HG03064 (cell line): ENCODE data around the gene MSRB3.

Experiments used
- ATAC-seq: cut with Tn5 transposase; IDR thresholded peaks from one replicate; pipeline ENCODE4 v1.9.1; 2021; ENCODE audit warnings: low read depth; ENCODE audit not compliant: unreplicated experiment

The MSRB3 gene

DNA sequence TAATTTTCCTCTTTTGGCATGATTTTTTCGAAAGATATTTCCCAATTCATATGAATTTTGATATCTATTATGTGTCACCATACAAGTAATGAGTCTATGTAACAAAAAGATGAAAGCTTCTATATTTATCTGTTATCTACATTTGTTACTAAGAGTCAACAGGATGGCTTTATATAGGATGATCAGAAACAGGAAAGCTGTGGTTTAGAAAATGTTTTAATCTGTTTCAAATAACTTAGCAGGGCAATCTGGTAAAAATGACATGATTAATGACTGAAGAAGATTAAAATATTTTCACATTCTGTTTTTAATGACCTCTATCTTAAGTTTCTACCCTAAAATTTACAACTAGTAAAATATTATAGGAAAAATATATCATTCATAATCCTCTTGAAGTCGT is 105.8 kb downstream of the MSRB3 start:
- ATAC-seq, result no peak

DNA sequence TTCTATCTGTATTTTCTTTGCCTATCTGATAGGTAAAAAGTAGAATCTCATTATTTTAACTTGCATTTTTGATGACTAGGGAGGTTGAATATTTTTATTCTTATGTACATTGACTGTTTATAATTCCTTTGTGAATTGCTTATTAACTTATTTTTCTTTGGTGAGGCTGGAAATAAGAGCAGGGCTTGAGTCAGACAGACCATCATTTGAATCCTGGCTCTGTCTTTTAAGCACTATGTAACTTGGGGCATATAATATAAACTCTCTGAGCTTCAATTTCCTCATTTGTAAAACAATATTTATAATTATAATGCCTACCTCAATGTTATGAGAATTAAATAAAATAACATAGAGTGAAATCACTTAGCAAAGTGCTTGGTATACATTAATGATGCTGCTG is 108.9 kb downstream of the MSRB3 start:
- no peak for ATAC-seq

DNA sequence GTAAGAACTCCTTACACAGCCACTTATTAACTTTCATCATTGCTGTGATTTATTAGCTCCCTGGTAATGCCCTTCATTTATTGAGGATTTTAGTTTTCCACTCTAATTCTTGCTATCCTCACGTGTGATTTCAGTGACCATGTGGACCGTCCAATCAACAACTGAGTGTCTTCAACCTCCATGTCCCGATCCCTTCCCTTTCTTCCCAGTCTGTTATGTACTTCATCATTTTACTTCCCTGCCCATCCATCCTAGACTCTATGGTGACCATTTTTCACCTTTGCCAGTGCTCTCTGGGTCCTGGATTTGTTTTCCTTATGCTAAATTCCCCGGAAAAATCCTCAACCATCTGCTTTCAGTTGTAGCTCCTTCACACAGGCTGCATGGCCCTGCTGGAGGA is 111.0 kb downstream of the MSRB3 start:
- ATAC-seq, result no peak

DNA sequence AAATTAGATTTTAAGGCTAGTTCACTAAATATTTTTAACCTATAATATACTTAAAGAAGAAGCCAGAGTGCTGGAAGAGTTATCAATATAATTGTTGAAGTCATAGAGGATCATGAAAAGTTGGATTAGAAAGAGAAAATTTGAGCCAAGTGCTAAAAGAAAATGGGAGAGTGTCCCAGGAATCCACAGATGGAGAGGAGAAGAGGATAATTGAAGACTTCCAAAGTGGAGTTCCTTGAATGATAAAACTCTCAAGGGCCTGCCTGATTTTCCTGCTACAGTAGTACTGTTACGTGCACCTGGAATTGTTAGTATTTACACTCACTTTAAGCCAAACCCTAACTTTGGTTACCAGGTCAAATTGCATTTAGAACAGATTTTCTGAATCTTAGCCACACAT is 113.2 kb downstream of the MSRB3 start:
- ATAC-seq, result no peak

DNA sequence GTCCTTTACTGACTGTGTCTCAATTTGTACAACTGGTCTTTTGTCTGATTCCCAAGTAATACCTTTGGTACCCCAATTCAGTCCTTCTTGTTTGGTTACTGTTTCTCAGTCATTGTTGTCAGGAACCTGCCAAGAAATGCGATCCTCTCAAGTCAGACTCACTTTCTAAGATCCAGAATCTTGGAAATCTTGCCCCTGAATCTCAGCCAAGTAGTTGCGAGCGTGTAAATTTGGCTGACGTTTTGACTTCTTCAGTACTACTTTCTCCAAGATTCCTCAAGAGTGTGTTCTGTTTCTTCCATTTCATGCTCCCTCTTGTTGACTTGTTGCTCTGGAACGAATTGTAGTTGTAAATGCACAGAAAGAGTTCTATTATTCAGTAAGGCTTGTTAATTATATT is 114.0 kb downstream of the MSRB3 start:
- no peak for ATAC-seq

DNA sequence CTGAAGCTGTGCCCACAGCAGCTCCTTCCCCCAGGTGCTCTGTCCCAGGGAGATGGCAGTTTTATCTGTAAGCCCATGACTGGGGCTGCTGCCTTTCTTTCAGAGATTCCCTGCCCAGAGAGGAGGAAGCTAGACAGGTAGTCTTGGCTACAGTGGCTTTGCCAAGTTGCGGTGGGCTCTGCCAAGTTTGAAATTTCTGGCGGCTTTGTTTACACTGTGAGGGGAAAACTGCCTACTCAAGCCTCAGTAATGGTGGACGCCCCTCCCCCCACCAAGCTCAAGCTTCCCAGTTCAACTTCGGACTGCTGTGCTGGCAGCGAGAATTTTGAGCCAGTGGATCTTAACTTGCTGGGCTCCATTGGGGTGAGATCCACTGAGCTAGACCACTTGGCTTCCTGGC is 124.7 kb downstream of the MSRB3 start:
- ATAC-seq, result no peak

DNA sequence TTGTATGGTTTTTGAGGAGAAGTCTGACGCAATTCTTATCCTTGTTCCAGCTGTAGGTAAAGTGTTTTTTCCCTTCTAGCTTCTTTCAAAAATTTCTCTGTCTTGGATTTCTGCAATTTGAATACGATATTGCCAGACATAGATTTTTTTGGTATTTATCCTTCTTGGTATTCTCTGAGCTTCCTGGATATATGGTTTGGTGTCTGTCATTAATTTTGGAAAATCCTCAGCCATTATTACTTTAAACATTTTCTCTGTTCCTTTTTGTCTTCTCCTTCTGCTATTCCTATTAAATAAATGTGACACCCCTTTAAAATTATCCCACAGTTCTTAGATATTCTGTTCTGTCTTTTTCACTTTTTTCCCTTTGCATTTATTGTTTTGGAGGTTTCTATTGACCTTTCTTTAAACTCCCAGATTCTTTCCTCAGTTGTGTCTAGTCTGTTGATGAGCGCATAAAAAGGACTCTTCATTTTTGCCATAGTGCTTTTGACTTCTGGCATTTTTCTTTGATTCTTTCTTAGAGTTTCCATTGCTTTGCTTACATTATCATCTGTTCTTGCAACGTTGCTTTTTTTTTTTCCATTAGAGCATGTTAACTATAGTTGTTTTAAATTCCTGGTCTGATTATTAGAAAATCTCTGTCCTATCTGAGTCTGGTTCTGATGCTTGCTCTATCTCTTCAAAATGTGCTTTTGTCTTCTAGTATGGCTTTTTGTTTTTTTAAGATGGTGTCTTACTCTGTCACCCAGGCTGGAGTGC is 129.1 kb downstream of the MSRB3 start:
- ATAC-seq, result no peak

DNA sequence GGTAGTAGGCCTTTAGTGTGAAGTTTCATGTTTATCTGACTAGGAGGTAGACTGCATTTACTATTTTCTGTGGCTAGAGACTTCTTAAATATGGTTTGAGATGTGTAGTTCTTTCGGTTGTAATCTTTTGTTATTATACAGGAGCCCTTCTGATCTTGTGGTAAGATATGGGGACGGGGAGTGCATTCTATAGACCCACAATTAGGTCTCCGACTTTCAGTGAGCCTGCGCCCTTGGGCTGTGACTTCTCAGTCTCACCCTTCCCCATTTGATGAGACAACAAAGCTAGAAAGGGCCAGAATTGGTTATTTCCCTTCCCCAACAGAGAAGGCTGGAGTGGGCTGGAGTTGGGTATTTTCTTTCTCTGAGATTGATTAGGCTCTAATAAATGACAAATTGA is 130.0 kb downstream of the MSRB3 start:
- ATAC-seq, result no peak

DNA sequence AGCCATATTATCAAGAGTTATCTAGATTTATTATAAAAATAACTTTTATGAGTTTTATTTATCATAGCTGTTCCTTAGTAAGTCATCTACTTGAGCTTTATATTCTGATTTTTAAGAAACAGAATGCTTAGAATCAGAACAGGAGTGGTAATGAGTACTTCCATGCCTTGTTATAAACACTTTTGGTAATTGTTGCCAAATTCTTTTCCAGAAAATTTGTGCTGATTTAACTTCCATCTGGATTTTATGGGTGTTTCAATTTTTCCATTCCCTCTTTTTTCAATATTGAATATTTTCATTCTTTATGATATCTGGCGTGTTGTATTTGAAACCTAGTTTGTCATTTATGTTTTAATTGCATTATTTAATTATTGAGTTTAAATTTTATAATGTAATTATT is 131.2 kb downstream of the MSRB3 start:
- no peak for ATAC-seq

DNA sequence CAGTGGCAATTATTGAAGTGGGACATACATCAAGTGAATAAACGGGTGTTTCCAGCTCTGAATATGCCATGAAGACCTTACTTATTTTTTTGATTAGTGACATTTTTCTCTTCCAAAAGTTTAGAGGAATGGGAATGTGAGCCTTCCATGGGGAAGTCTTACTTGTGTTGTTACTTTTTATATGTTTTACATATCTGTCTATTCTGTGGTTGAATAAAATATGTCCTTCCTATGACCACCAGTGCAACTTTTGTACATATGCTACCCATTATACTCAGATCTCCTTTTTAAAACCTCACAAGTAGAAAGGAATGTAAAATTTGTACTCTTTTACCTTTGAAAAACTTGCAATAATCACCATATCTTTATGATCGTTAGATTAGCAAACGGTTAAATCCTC is 132.7 kb downstream of the MSRB3 start:
- ATAC-seq, result no peak

DNA sequence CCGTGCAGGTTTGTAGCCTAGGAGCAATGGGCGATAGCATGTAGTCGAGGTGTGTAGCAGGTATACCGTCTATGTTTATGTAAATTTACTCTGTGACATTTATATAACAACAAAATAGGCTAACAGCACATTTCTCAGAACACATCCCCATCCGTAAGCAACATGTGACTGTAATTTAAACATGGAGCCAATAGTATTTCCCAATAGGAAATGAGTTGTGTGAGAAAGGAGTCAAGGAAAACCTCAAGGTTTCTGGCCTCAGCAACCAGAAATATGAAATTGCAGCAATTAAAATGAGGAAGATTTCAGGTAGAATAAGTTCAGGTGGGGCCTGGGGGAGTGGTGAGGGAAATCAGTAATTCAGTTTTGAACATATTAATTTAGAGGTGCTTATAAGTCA is 136.0 kb downstream of the MSRB3 start:
- no peak for ATAC-seq

DNA sequence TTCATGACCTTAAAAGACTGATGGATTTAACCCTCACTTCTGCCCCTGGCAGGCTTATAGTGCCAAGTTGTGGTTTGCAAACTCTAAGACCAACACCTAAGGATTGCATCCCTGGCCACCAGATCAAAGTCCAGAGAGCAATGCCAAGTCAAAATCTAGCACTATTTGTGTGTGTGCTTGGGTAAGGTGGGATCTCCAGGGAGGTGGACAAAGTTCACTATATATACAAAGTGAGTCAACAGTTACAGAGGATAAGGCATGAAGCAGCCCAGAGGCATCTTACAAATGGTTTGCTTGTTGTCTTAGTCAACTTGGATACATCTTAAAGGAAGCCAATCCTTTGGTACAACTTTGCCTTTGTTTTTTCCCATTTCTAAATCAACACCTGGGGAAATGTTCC is 137.3 kb downstream of the MSRB3 start:
- no peak for ATAC-seq

DNA sequence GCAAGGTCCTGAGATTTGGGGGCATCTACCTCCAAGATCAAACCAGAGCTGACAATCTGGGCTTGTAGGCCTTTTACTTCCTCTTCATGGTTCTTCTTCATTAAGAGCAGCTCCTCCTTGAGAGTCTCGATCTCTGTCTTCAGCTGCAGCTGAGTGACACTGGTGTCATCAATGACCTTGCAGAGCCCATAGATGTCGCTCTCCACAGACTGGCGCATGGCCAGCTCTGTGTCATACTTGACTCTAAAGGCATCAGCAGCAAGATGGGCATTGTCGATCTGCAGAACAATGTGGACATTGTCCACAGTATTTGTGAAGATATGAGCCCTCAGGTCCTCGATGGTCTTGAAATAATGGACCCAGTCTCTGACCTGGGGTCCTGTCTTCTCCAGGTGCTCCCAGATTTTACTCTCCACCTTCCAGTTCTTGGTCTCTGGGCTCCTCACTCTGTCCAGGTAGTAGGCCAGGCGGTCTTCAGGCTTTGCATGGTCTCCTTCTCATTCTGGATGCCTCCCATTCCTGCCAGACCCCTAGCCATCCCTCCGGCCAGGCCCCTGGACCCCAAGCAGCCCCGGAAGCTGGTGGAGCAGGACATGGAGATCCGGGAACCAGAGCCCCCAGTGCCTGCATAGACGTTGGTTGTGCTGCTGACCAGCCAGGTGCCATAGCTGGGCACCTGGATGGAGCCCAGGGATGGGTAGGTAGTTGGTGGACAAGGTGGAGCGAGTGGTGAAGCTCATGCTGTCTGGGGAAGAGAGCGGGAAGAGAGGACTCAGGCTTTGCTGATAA is 141.0 kb downstream of the MSRB3 start:
- no peak for ATAC-seq

DNA sequence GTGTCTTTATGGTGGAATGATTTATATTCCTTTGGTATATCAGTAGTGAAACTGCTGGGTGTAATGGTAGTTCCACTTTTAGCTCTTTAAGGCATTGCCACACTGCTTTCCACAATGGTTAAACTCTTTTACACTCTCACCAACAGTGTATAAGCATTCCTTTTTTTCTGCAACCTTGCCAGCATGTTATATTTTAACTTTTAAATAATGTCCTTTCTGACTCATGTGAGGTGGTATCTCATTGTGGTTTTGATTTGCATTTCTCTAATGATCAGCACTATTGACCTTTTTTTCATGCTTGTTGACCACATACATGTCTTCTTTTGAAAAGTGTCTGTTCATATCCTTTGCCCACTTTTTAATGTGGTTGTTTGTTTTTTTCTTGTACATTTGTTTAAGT is 142.5 kb downstream of the MSRB3 start:
- no peak for ATAC-seq

DNA sequence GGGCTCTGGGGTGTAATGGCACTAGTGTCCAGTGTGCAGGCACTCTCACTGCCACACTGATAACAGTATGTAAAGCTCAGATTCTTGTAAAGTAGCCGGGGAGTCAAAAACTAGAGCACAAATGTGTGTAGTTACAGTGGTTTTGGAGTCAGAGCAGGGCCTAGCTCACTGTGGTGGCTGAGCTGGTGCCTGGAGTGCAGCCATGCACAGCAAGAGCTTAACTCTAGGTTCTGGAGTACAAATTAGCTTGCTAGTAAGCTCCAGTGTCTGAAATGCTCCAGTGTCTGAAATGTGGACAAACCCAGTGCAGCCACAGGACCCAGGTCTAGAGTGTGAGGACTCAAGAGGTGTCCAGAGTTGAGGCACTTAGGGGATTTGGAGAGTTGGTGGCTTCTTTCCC is 149.2 kb downstream of the MSRB3 start:
- no peak for ATAC-seq

DNA sequence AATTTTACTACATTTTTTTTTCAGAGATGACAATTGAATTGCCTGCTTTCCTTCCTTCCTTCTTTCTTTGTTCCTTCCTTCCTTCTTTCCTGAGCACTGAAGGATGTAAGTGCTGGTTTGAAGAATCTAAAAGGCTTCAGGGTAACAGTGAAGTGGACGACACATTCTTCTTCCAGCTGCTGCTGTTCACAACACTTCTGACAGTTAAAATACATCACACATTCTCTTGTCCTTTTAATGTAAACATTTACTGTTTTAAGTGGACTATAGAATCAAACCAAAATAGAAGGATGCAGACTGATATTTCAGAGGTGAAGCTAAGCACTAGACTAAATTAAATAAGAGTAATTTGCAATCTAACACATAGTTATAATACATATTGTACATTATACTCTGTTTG is 151.5 kb downstream of the MSRB3 start:
- ATAC-seq, result no peak

DNA sequence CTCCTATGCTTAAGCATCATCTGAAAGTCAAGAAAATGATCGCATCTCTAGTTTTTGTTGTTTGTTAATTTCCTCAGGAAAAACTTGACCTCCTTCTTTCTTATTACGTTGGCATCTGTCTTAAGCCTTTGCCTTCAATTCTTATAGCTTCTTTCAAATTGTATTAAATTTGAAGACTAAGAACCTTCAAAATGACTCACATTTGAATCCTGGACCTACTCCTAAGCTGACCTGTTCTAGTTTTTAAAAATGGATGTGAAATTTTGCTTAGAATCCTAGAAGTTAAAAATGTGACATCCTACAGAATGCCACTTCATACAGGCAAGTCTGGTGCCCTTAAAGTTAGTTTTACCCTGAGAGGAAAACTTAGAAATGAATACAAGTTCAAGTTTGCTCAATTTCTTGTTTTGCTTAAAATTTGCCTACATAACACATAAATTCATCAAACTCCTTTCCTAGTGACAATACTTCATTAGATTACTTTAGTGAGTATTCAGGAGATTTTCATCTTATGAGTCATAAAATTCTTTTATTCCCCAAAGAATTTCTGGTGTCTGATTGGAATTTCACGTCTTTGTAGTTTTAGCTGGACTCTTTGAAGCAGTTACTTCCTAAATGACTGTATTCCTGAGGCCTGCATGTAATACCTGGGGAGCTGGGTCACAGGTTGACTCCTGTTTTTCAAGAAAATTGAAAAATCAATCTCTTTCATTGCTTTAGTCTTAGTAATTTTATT is 152.3 kb downstream of the MSRB3 start:
- no peak for ATAC-seq

DNA sequence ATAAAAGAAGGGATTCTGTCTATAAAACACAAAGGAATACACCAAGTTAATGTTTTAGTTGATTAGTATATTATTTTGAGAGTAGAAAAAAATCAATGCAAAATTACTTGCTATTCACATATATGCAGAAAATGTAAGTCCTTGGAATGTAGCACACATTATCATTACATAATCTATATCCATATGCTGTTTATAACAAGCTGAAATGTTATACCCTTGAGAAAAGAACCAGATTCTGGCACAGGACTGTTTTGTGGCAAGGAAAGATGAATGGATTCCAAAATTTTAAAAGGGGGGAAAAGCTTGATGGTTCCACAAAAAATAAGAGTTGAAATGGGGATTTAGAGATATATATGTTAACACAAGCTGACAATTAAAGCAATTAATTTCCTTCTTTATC is 153.6 kb downstream of the MSRB3 start:
- no peak for ATAC-seq

DNA sequence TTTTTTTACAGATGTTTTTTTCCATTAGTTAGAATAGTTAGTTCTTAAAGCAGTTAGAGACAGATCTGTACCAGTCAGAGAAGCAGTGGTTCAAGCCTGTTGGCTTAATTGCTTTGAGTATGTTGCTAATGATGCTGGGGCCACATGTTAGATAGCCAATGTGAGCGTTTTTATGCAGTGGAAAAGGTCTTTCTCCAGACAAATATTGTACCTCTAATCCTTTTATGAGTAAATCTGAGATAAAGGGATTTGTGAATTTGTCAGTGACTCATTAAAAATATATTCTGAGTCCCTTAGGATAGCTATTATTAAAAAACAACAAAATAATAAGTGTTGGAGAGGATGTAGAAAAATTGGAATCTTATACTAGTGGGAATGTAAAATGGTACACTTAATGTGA is 154.2 kb downstream of the MSRB3 start:
- ATAC-seq, result no peak

DNA sequence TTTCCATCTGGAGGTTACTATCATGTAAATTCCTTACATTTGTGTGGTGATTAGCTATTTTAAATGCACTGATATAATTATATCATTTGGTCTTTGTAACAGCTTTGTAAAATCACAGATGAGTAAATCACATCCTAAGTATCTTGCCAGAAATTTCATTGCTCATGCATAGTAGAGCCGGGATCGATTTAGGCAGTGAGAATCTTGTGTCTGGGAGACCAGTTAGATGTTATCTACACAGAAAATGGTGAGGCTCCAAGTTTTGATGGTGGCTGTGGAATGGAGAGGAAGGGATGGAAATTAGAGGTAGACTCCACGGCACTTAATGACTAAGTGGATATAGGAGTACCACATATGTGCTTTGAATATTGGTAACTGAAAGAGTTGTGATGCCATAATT is 156.3 kb downstream of the MSRB3 start:
- ATAC-seq, result no peak

DNA sequence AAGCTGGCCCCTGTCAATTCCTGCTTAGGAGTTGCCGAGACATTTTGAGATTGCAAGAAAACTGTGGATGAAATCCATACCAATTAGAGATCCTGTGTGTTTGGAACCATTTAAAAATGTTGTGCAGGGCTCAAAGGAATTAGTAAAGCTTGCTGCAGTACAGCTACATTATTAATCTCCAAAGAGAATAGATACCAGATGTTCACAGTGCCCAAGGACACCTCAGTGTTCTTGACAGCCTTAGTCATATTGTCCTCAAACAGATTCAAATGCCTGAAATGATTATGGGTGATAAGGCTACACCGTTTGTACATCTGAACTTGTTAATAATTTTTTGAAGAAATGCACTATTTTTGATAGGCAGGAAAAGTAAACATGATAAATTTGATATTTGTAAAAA is 164.6 kb downstream of the MSRB3 start:
- ATAC-seq, result no peak

DNA sequence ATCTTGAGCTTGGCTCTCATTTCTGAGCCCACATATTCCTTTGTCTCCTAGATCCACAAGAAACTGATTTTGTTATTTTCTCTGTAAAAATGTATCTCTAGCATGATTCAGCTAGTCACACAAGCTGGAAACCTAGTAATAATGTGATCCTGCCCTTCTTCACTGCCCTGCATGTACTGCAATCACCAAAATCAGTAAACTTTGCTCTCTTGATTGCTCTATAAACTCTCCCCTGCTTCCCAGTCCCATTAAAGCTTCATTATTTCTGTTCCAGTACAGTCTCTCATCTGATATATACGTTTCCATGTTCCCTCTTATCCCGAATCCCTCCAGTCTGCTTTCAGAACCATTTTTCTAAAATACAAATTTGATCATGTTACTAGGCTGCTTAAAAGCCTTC is 166.5 kb downstream of the MSRB3 start:
- no peak for ATAC-seq
